Keratinocyte (primary cell): ENCODE results near the gene TNPO2. TPM values are rescaled to one million over a fixed set of nuclear protein-coding genes. Genes with fewer than 3 reads are reported as not detected.
A peak's percentile ranks its signal among the peaks of the same experiment; 100 is the strongest.

Experiments used
- DNase-seq: peaks from one replicate; pipeline ENCODE4 v3.0.0-alpha.2; 2011; ENCODE audit warnings: low read depth, missing footprints, low spot score
- FAIRE-seq: peaks from 2 replicates; lab custom pipeline; 2011; peaks lifted over from hg19 to GRCh38; lab: Jason Lieb, UNC
- H2AFZ ChIP-seq: 2 replicates; pipeline ENCODE4 v1.6.0; 2012; ENCODE audit warnings: low read length, control low read depth, inconsistent platforms; ENCODE audit not compliant: control insufficient read depth
- H3K27ac ChIP-seq: 2 replicates; pipeline ENCODE4 v1.5.1; 2011; ENCODE audit warnings: low read length; ENCODE audit not compliant: control insufficient read depth, insufficient read depth
- H3K27me3 ChIP-seq: 3 replicates; pipeline ENCODE4 v1.6.0; 2011; ENCODE audit warnings: low read length; ENCODE audit not compliant: control insufficient read depth, insufficient read depth; ENCODE audit errors: extremely low read depth
- H3K36me3 ChIP-seq, 2 experiments: 2 replicates in 1 of 2; 3 replicates in 1 of 2; pipeline ENCODE4 v1.5.1; 2011; ENCODE audit warnings: low read length in 2 of 2, mild to moderate bottlenecking in 1 of 2; ENCODE audit not compliant: control insufficient read depth in 2 of 2, insufficient read depth in 2 of 2; ENCODE audit errors: extremely low read depth in 1 of 2
- H3K4me1 ChIP-seq: 3 replicates; pipeline ENCODE4 v1.5.1; 2011; ENCODE audit warnings: low read length; ENCODE audit not compliant: control insufficient read depth, insufficient read depth; ENCODE audit errors: extremely low read depth
- H3K4me2 ChIP-seq: 3 replicates; pipeline ENCODE4 v1.6.0; 2011; ENCODE audit warnings: low read depth, low read length; ENCODE audit not compliant: control insufficient read depth, insufficient read depth; ENCODE audit errors: extremely low read depth
- H3K4me3 ChIP-seq, 3 experiments: fragments of 200-600 bp in 1 of 3; sonication (generic) in 1 of 3; 2 replicates in 2 of 3; 3 replicates in 1 of 3; pipeline ENCODE4 v1.5.1; 2011 to 2016; ENCODE audit warnings: low read length in 3 of 3, mild to moderate bottlenecking in 3 of 3, control low read depth in 2 of 3, inconsistent platforms in 1 of 3, low read depth in 1 of 3, mixed read lengths in 1 of 3, mixed run types in 1 of 3, moderate library complexity in 1 of 3; ENCODE audit not compliant: control insufficient read depth in 2 of 3, insufficient read depth in 2 of 3; ENCODE audit errors: extremely low read depth in 1 of 3
- H3K79me2 ChIP-seq: 2 replicates; pipeline ENCODE4 v1.6.0; 2012; ENCODE audit warnings: low read length; ENCODE audit not compliant: control insufficient read depth, insufficient read depth
- H3K9ac ChIP-seq: 3 replicates; pipeline ENCODE4 v1.6.0; 2011; ENCODE audit warnings: low read length; ENCODE audit not compliant: control insufficient read depth, insufficient read depth; ENCODE audit errors: extremely low read depth
- H3K9me1 ChIP-seq: 3 replicates; pipeline ENCODE4 v1.6.0; 2011; ENCODE audit warnings: low read length; ENCODE audit not compliant: control insufficient read depth, insufficient read depth; ENCODE audit errors: extremely low read depth
- H3K9me3 ChIP-seq: 2 replicates; pipeline ENCODE4 v1.5.1; 2012; ENCODE audit warnings: low read depth, low read length; ENCODE audit not compliant: control insufficient read depth
- H4K20me1 ChIP-seq: 3 replicates; pipeline ENCODE4 v1.6.0; 2011; ENCODE audit warnings: low read length; ENCODE audit not compliant: control insufficient read depth, insufficient read depth; ENCODE audit errors: extremely low read depth
- EZH2 ChIP-seq: IDR thresholded peaks from one replicate; pipeline ENCODE4 v1.6.1; 2012; ENCODE audit warnings: inconsistent platforms, mild to moderate bottlenecking, low read length, moderate library complexity
- dilution Hi-C: fragments of 300-500 bp; cut with MboI; formaldehyde crosslinking; loops from one replicate; pipeline ENCODE4 v1.7.0; 2020; ENCODE audit warnings: low sequenced_read_pairs; ENCODE audit not compliant: extremely low pct_ligation_motif_present
- polyA plus RNA-seq, 5 experiments: library from polyadenylated mRNA; depleted of rRNA in 3 of 5; stranded (reverse) in 3 of 5; stranded (forward) in 1 of 5; unstranded in 1 of 5; fragments of >200 nt; gene quantifications; 1 replicate in 1 of 5; 2 replicates in 3 of 5; 3 replicates in 1 of 5; pipeline versions ENCODE4 v1.2.1 to v1.2.3, GENCODE V29; 2011 to 2012; ENCODE audit warnings: missing spikeins in 2 of 5, low read depth in 1 of 5, low replicate concordance in 1 of 5
- TF ChIP-seq, protein P1 (sequence below), 3 experiments: IDR thresholded peaks in 1 of 3; conservative IDR thresholded peaks in 1 of 3; optimal IDR thresholded peaks in 1 of 3; 2 replicates in 2 of 3; 3 replicates in 1 of 3; pipeline versions ENCODE3 to v1.5.1; 2011; ENCODE audit warnings: low read length in 3 of 3, mild to moderate bottlenecking in 3 of 3, moderate library complexity in 2 of 3, control low read depth in 1 of 3, inconsistent platforms in 1 of 3; ENCODE audit not compliant: insufficient read depth in 2 of 3; ENCODE audit errors: extremely low read depth in 1 of 3

The TNPO2 gene
- polyA plus RNA-seq, 1 donor (not counting 4 experiments of a cell fraction or from before 2014, with no cell fraction given): 75.3 TPM

DNA sequence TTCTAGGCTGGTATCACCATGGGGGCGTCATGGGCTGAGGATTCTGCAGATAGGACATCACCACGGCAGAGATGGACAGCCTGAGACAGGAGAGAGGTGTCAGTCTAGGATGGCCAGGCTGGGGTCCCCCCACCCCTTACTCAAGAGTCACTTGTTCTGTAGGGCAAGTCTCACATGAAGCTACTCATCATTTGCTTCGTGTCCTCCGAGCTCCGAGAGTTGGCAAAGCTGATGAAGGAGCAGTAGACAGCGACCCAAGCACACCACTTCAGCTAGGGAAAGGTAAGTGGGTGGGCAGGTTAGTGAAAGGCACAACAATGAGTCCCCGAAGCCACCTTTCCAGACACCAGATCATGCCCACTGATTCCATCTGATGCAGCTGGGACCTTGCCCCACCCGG, 55.4 kb downstream of the TNPO2 start:
- Histone ChIP-seq H4K20me1 (no peaks in the 10 kb centered on the region), H3K4me2 (peak overlapping the region; percentile 95), H3K9ac (peak overlapping the region; percentile 94), H3K9me1 (no peaks in the 10 kb centered on the region), H2AFZ (no peak overlapping the region), H3K9me3 (no peaks in the 10 kb centered on the region), H3K27me3 (no peaks in the 10 kb centered on the region), H3K4me1 (peaks cover 34% of the 10 kb centered on the region), H3K4me3 (peak overlapping the region; percentile 68 to 100 (median 91)), H3K36me3 (peaks cover 13 to 20% of the 10 kb centered on the region in 2 experiments), H3K79me2 (peaks cover 46% of the 10 kb centered on the region), H3K27ac (peak overlapping the region; percentile 99)
- FAIRE-seq (no peak), DNase-seq (no peak)
- TF ChIP-seq, protein P1, sequence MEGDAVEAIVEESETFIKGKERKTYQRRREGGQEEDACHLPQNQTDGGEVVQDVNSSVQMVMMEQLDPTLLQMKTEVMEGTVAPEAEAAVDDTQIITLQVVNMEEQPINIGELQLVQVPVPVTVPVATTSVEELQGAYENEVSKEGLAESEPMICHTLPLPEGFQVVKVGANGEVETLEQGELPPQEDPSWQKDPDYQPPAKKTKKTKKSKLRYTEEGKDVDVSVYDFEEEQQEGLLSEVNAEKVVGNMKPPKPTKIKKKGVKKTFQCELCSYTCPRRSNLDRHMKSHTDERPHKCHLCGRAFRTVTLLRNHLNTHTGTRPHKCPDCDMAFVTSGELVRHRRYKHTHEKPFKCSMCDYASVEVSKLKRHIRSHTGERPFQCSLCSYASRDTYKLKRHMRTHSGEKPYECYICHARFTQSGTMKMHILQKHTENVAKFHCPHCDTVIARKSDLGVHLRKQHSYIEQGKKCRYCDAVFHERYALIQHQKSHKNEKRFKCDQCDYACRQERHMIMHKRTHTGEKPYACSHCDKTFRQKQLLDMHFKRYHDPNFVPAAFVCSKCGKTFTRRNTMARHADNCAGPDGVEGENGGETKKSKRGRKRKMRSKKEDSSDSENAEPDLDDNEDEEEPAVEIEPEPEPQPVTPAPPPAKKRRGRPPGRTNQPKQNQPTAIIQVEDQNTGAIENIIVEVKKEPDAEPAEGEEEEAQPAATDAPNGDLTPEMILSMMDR (optimal IDR thresholded peaks at IDR 0.05 in 1 of 3, IDR thresholded peaks at IDR 0.05 in 1 of 3, conservative IDR thresholded peaks at IDR 0.05 in 1 of 3; ENCODE audit: extremely low read depth in 1 of 3, insufficient read depth in 2 of 3, low read length in 3 of 3): no peak
- no peak for TF ChIP-seq EZH2
- dilution Hi-C loops: no loop called here

DNA sequence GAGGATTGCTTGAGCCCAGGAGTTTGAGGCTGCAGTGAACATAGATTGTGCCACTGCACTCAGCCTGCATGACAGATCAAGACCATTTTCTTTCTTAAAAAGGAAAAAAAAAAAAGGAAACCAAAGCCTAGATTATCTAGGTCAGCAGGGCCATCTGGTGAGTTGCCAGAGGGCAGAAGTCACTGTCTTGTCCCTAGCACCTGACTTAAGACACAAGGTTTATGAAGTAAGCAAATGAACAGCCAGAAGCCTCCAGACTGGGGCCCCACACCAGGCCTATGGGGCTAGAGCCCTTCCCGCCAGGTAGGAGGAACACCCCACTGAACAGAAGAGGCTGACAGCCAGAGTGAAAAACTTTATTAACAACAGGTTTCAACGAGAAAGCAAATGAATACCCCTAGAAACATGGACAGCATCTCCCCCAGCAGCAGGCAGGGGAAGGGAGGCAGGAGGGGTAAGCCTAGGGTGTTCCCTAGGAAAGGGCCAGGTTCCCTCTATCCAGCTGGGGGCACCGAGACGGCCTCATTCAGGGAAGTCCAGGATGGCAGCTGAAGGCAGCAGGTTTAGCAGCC, 55.9 kb downstream of the TNPO2 start:
- dilution Hi-C loops: no loop called here
- peaks cover 43% of the 10 kb centered on the region for H3K79me2 ChIP-seq

More for the DNA sequence above, 55.9 kb downstream of the TNPO2 start:
- Histone ChIP-seq H3K4me1 (peaks cover 34% of the 10 kb centered on the region), H3K27me3 (no peaks in the 10 kb centered on the region), H3K9me3 (no peaks in the 10 kb centered on the region), H4K20me1 (no peaks in the 10 kb centered on the region), H3K9ac (peak overlapping the region; percentile 94), H3K27ac (peak overlapping the region; percentile 99), H3K4me2 (peak overlapping the region; percentile 95), H3K9me1 (no peaks in the 10 kb centered on the region), H2AFZ (no peak overlapping the region), H3K36me3 (peaks cover 13 to 24% of the 10 kb centered on the region in 2 experiments), H3K4me3 (peak overlapping the region in 1 of 3 experiments; percentile 100)
- TF ChIP-seq EZH2: no peak
- TF ChIP-seq, protein P1 (optimal IDR thresholded peaks at IDR 0.05 in 1 of 3, IDR thresholded peaks at IDR 0.05 in 1 of 3, conservative IDR thresholded peaks at IDR 0.05 in 1 of 3; ENCODE audit: extremely low read depth in 1 of 3, insufficient read depth in 2 of 3, low read length in 3 of 3): no peak
- no peak for FAIRE-seq
- no peak for DNase-seq
